H1 (cell line): ENCODE measurements around the gene MCM5. TPM values are rescaled to one million over a fixed set of nuclear protein-coding genes. Genes with fewer than 3 reads are reported as not detected.

Experiments used
- CTCF ChIA-PET: fragments of 300-600 bp; sonication (Branson Sonifier 250); formaldehyde crosslinking; loops from one replicate; lab custom pipeline; 2021; ENCODE audit not compliant: partially characterized antibody; lab: Charles Lee
- POLR2A ChIA-PET: fragments of 300-600 bp; sonication (Branson Sonifier 250); formaldehyde crosslinking; loops from one replicate; lab custom pipeline; 2021; ENCODE audit warnings: inconsistent platforms; ENCODE audit not compliant: partially characterized antibody; lab: Charles Lee
- DNase-seq, 2 experiments: peaks; one replicate each; pipeline versions ENCODE4 v3.0.0 to v3.0.0-alpha.2; 2010 to 2022; ENCODE audit warnings: low spot score in 2 of 2, low read depth in 1 of 2, mixed read lengths in 1 of 2
- FAIRE-seq: peaks from 2 replicates; lab custom pipeline; 2011; peaks lifted over from hg19 to GRCh38; lab: Jason Lieb, UNC
- H2AFZ ChIP-seq: 2 replicates; pipeline ENCODE4 v1.8.1; 2012; ENCODE audit warnings: low read length, inconsistent platforms
- H2AK5ac ChIP-seq: 2 replicates; pipeline ENCODE4 v1.6.1; 2013; ENCODE audit warnings: low read depth, low read length
- H2BK120ac ChIP-seq: replicated peaks from 2 replicates; pipeline ENCODE3; 2013; ENCODE audit warnings: low read depth, low read length, inconsistent platforms
- H2BK12ac ChIP-seq: 2 replicates; pipeline ENCODE4 v1.6.1; 2013; ENCODE audit warnings: low read depth, low read length
- H2BK15ac ChIP-seq: 2 replicates; pipeline ENCODE4 v1.6.1; 2013; ENCODE audit warnings: low read length
- H2BK20ac ChIP-seq: 2 replicates; pipeline ENCODE4 v1.6.1; 2013; ENCODE audit warnings: low read length
- H2BK5ac ChIP-seq: 2 replicates; pipeline ENCODE4 v1.6.1; 2013; ENCODE audit warnings: low read depth, low read length
- H3K14ac ChIP-seq: 2 replicates; pipeline ENCODE4 v1.6.1; 2013; ENCODE audit warnings: inconsistent platforms; ENCODE audit not compliant: insufficient read length
- H3K18ac ChIP-seq: 2 replicates; pipeline ENCODE4 v1.6.1; 2013; ENCODE audit warnings: low read length; ENCODE audit errors: extremely low read depth
- H3K23ac ChIP-seq: 2 replicates; pipeline ENCODE4 v1.6.1; 2013; ENCODE audit warnings: inconsistent platforms; ENCODE audit not compliant: insufficient read length
- H3K23me2 ChIP-seq: 2 replicates; pipeline ENCODE4 v1.6.1; 2013; ENCODE audit warnings: low read depth, low read length
- H3K27ac ChIP-seq: 2 replicates; pipeline ENCODE4 v1.6.1; 2011; ENCODE audit warnings: low read depth, low read length, inconsistent platforms
- H3K27me3 ChIP-seq, 4 experiments: replicated peaks in 1 of 4; 1 replicate in 1 of 4; 2 replicates in 3 of 4; pipeline versions ENCODE4 v1.6.1 to v1.8.1; 2011 to 2013; ENCODE audit warnings: low read length in 3 of 4, mild to moderate bottlenecking in 3 of 4, inconsistent platforms in 2 of 4, mixed read lengths in 2 of 4, moderate library complexity in 1 of 4; ENCODE audit not compliant: control insufficient read depth in 3 of 4, insufficient read depth in 3 of 4; ENCODE audit errors: extremely low read depth in 1 of 4
- H3K36me3 ChIP-seq, 4 experiments: 2 replicates each; pipeline versions ENCODE4 v1.6.1 to v1.8.1; 2011 to 2013; ENCODE audit warnings: mild to moderate bottlenecking in 4 of 4, low read length in 3 of 4, moderate library complexity in 2 of 4, control low read depth in 1 of 4, inconsistent platforms in 1 of 4; ENCODE audit not compliant: insufficient read depth in 4 of 4, control insufficient read depth in 2 of 4
- H3K4ac ChIP-seq: replicated peaks from 2 replicates; pipeline ENCODE3; 2013; ENCODE audit warnings: low read length, low read depth, mixed read lengths, inconsistent platforms; ENCODE audit not compliant: insufficient read length
- H3K4me1 ChIP-seq, 4 experiments: replicated peaks in 1 of 4; 1 replicate in 1 of 4; 2 replicates in 3 of 4; pipeline versions ENCODE4 v1.6.1 to v1.8.1; 2011 to 2013; ENCODE audit warnings: low read length in 3 of 4, inconsistent platforms in 2 of 4, mixed read lengths in 1 of 4; ENCODE audit not compliant: insufficient read depth in 4 of 4, control insufficient read depth in 3 of 4
- H3K4me2 ChIP-seq, 2 experiments: 2 replicates each; pipeline versions ENCODE4 v1.6.1 to v1.8.1; 2011 to 2013; ENCODE audit warnings: low read depth in 2 of 2, low read length in 2 of 2, control low read depth in 1 of 2, inconsistent platforms in 1 of 2, mild to moderate bottlenecking in 1 of 2; ENCODE audit not compliant: insufficient read depth in 1 of 2
- H3K4me3 ChIP-seq, 4 experiments: fragments of 200-600, 300-600 bp in 1 of 4; sonication (generic), shearing (Covaris generic), sonication (Bioruptor Twin) in 1 of 4; 2 replicates each; pipeline versions ENCODE4 v1.5.1 to v1.8.1; 2011 to 2016; ENCODE audit warnings: low read length in 4 of 4, low read depth in 3 of 4, control low read depth in 2 of 4, inconsistent platforms in 2 of 4, mild to moderate bottlenecking in 2 of 4, mixed read lengths in 1 of 4, moderate library complexity in 1 of 4; ENCODE audit not compliant: insufficient read depth in 2 of 4; ENCODE audit errors: extremely low read depth in 1 of 4
- H3K56ac ChIP-seq: replicated peaks from 2 replicates; pipeline ENCODE3; 2013; ENCODE audit warnings: low read depth, mild to moderate bottlenecking, mixed read lengths, low read length, inconsistent platforms; ENCODE audit not compliant: insufficient read length
- H3K79me1 ChIP-seq: 2 replicates; pipeline ENCODE4 v1.6.1; 2013; ENCODE audit warnings: low read depth, low read length, control low read depth
- H3K79me2 ChIP-seq, 2 experiments: 2 replicates each; pipeline versions ENCODE4 v1.6.1 to v1.8.1; 2012 to 2013; ENCODE audit warnings: low read length in 2 of 2, mild to moderate bottlenecking in 2 of 2, inconsistent platforms in 1 of 2; ENCODE audit not compliant: insufficient read depth in 2 of 2, control insufficient read depth in 1 of 2
- H3K9ac ChIP-seq, 4 experiments: replicated peaks in 1 of 4; 1 replicate in 1 of 4; 2 replicates in 3 of 4; pipeline versions ENCODE4 v1.6.1 to v1.8.1; 2011 to 2013; ENCODE audit warnings: low read depth in 3 of 4, low read length in 3 of 4, control low read depth in 2 of 4, mild to moderate bottlenecking in 2 of 4, moderate library complexity in 2 of 4, inconsistent platforms in 1 of 4; ENCODE audit errors: extremely low read depth in 1 of 4
- H3K9me3 ChIP-seq, 2 experiments: 2 replicates each; pipeline versions ENCODE4 v1.6.1 to v1.8.1; 2012 to 2013; ENCODE audit warnings: mild to moderate bottlenecking in 2 of 2, moderate library complexity in 2 of 2, control low read depth in 1 of 2, inconsistent platforms in 1 of 2, low read depth in 1 of 2, low read length in 1 of 2, mixed read lengths in 1 of 2; ENCODE audit not compliant: insufficient read depth in 2 of 2
- H4K20me1 ChIP-seq, 2 experiments: replicated peaks in 1 of 2; 2 replicates each; pipeline versions ENCODE3 to v1.8.1; 2011 to 2013; ENCODE audit warnings: inconsistent platforms in 2 of 2, low read length in 2 of 2, mild to moderate bottlenecking in 1 of 2; ENCODE audit not compliant: insufficient read depth in 2 of 2, control insufficient read depth in 1 of 2
- H4K5ac ChIP-seq: 2 replicates; pipeline ENCODE4 v1.6.1; 2013; ENCODE audit warnings: low read length, low read depth, mixed read lengths, inconsistent platforms; ENCODE audit not compliant: insufficient read length
- H4K8ac ChIP-seq: 2 replicates; pipeline ENCODE4 v1.8.0; 2013; ENCODE audit warnings: mild to moderate bottlenecking, moderate library complexity, low read length, inconsistent platforms; ENCODE audit not compliant: insufficient read depth; ENCODE audit errors: extremely low read depth
- H4K91ac ChIP-seq: replicated peaks from 2 replicates; pipeline ENCODE3; 2013; ENCODE audit warnings: low read length, mixed read lengths, inconsistent platforms; ENCODE audit not compliant: insufficient read length
- ATF2 ChIP-seq: IDR thresholded peaks from 2 replicates; pipeline ENCODE4 v1.6.1; 2012; ENCODE audit warnings: low read length, inconsistent platforms
- BACH1 ChIP-seq: IDR thresholded peaks from 2 replicates; pipeline ENCODE4 v1.6.1; 2012; ENCODE audit warnings: low read length, improper control_type of control experiment
- BRCA1 ChIP-seq: IDR thresholded peaks from 2 replicates; pipeline ENCODE4 v1.6.1; 2012; ENCODE audit warnings: low read depth, low read length, improper control_type of control experiment
- CREB1 ChIP-seq: IDR thresholded peaks from 2 replicates; pipeline ENCODE4 v1.6.1; 2012; ENCODE audit warnings: inconsistent platforms
- FOSL1 ChIP-seq: IDR thresholded peaks from 2 replicates; pipeline ENCODE4 v1.6.1; 2011; ENCODE audit warnings: mild to moderate bottlenecking, low read depth, low read length, moderate library complexity; ENCODE audit not compliant: insufficient read depth
- JUN ChIP-seq: IDR thresholded peaks from 2 replicates; pipeline ENCODE4 v1.6.1; 2011; ENCODE audit warnings: low read depth, mild to moderate bottlenecking, improper control_type of control experiment, low read length
- POLR2A ChIP-seq, 2 experiments: IDR thresholded peaks; 1 replicate in 1 of 2; 2 replicates in 1 of 2; pipeline ENCODE4 v1.6.1; 2011; ENCODE audit warnings: low read depth in 2 of 2, low read length in 2 of 2, mild to moderate bottlenecking in 2 of 2; ENCODE audit errors: control extremely low read depth in 1 of 2
- SAP30 ChIP-seq: fragments of 300-600 bp; sonication (generic); IDR thresholded peaks from 2 replicates; pipeline ENCODE4 v1.7.1; 2012; ENCODE audit warnings: low read length, moderate library complexity, mild to moderate bottlenecking, inconsistent platforms; ENCODE audit not compliant: insufficient read depth, insufficient replicate concordance
- SIN3A ChIP-seq, 2 experiments: IDR thresholded peaks in 1 of 2; conservative IDR thresholded peaks in 1 of 2; 2 replicates each; pipeline ENCODE4 v1.6.1; 2011 to 2012; ENCODE audit warnings: low read length in 2 of 2, improper control_type of control experiment in 1 of 2, low read depth in 1 of 2, mild to moderate bottlenecking in 1 of 2
- SP2 ChIP-seq: IDR thresholded peaks from 2 replicates; pipeline ENCODE4 v1.6.1; 2012; ENCODE audit warnings: mild to moderate bottlenecking, low read length, inconsistent platforms
- TAF1 ChIP-seq: IDR thresholded peaks from 2 replicates; pipeline ENCODE4 v1.6.1; 2011; ENCODE audit warnings: mild to moderate bottlenecking, low read depth, low read length
- TAF7 ChIP-seq: optimal IDR thresholded peaks from 2 replicates; pipeline ENCODE3; 2011; ENCODE audit warnings: low read depth, mild to moderate bottlenecking, inconsistent platforms, low read length, moderate library complexity, borderline replicate concordance
- WGBS, 2 experiments: shearing (Covaris generic) in 1 of 2; methylation state at CpG; one replicate each; pipeline versions ENCODE4 v1.1.6 to v1.1.7; 2013 to 2015; ENCODE audit warnings: low lambda C conversion rate in 2 of 2, mixed read lengths in 2 of 2, inconsistent platforms in 1 of 2, low coverage in 1 of 2, missing lambda C conversion rate in 1 of 2; ENCODE audit not compliant: insufficient replicate concordance in 2 of 2, insufficient coverage in 1 of 2, insufficient read length in 1 of 2; ENCODE audit errors: extremely low coverage in 1 of 2, missing lambda C conversion rate in 1 of 2; 5-methylcytosine and 5-hydroxymethylcytosine counted together
- polyA plus RNA-seq, 7 experiments: library from polyadenylated mRNA; depleted of rRNA in 3 of 7; stranded (reverse) in 5 of 7; unstranded in 2 of 7; fragments of >200 nt in 5 of 7; fragments of 200-250 nt in 2 of 7; gene quantifications; 1 replicate in 5 of 7; 2 replicates in 1 of 7; 4 replicates in 1 of 7; pipeline versions ENCODE4 v1.2.1 to v1.2.3, GENCODE V29; 2011 to 2013; ENCODE audit warnings: missing spikeins in 2 of 7, mixed read lengths in 2 of 7
- total RNA-seq: library from RNA; stranded (reverse); fragmentation: NEBNext Ultra II Directional; extraction: Animal tissue kit (Norgen Biotek cat#: 25700); gene quantifications from 2 replicates; pipeline ENCODE4 v1.2.1, GENCODE V29; 2021

Gene MCM5
- total and polyA plus RNA-seq, 2 of the 8 experiments (the other 6 are each of a cell fraction or from before 2014, with no cell fraction given) = 210 to 305 TPM

DNA sequence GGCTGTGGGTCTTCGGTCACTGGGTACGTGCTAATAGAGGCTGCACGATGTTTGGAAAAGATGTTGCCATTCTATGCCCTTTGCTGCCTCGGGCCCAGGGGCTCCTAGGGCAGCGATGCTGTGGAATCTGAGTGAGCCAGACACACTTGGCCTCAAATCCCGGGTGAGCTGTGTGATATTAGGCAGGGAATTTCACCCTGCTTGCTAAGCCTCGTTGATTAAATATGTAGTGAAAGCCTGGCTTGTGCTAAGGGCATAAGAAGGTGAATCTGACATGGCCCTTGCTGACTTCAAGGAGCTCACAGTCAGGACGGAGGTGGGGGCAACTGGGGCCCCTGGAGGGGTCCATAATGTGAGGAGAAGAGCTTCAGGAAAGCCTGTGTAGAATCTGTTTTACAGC lies 24.4 kb upstream of the MCM5 start:
- Histone ChIP-seq H2BK20ac (peak overlapping the region; percentile 73), H4K20me1 (no peaks in the 10 kb centered on the region), H3K4me2 (no peak overlapping the region), H4K5ac (no peak overlapping the region), H3K23me2 (peaks cover 4% of the 10 kb centered on the region; the same call in 1 of the 2 replicates), H2AK5ac (peak overlapping the region; percentile 14; the same call in 1 of the 2 replicates), H3K56ac (no peak overlapping the region), H3K14ac (no peak overlapping the region), H3K36me3 (no peaks in the 10 kb centered on the region), H2BK5ac (peak overlapping the region; percentile 55; the same call in 1 of the 2 replicates), H3K18ac (0 out of 2 replicates have a peak overlapping the region, but pooled peaks have one; percentile 41), H3K4me3 (no peak overlapping the region), H3K79me1 (no peaks in the 10 kb centered on the region), H3K27ac (no peak overlapping the region), H3K4me1 (peaks cover 17 to 25% (median 22%) of the 10 kb centered on the region in 4 experiments), H2BK120ac (no peak overlapping the region), H3K9ac (0 out of 7 replicates have a peak overlapping the region, but pooled peaks of 1 of the 4 experiments have one; percentile 21), H3K4ac (no peak overlapping the region), H3K23ac (no peak overlapping the region), H3K79me2 (no peaks in the 10 kb centered on the region), H3K9me3 (no peaks in the 10 kb centered on the region), H2BK12ac (peak overlapping the region; percentile 86; the same call in 1 of the 2 replicates), H4K91ac (peak overlapping the region; percentile 57), H3K27me3 (no peaks in the 10 kb centered on the region), H4K8ac (no peak overlapping the region), H2BK15ac (0 out of 2 replicates have a peak overlapping the region, but pooled peaks have one; percentile 47), H2AFZ (peak overlapping the region; percentile 14; the same call in 1 of the 2 replicates)
- ChIA-PET CTCF (interaction anchor here (0.6 to 1.9 kb wide), 8 partner anchors 11 to 309 kb away, joined by 3 to 8 read pairs (median 4); no protein-coding TSS in a partner anchor), POLR2A (interaction anchor here (0.8 to 57.4 kb wide), 5 partner anchors 9 to 190 kb away, joined by 3 to 1995 read pairs (median 5); partner anchors contain the start of gene MCM5)
- DNase-seq = no peak
- 90% methylated on average over 8 of the region's 8 CpGs; no CpG with 5 or more reads in 1 of the 2 experiments for WGBS, 2 experiments
- no peak for FAIRE-seq
- no peak for TF ChIP-seq SAP30
- TF ChIP-seq BACH1 = no peak
- no peak for TF ChIP-seq POLR2A (IDR thresholded peaks at IDR 0.05; ENCODE audit: control extremely low read depth in 1 of 2, low read depth in 2 of 2, low read length in 2 of 2)
- no peak for TF ChIP-seq JUN
- TF ChIP-seq SIN3A (conservative IDR thresholded peaks at IDR 0.05 in 1 of 2, IDR thresholded peaks at IDR 0.05 in 1 of 2; ENCODE audit: low read depth in 1 of 2, low read length in 2 of 2) = no peak
- no peak for TF ChIP-seq TAF1
- no peak for TF ChIP-seq CREB1
- TF ChIP-seq SP2 = no peak
- TF ChIP-seq FOSL1 = no peak
- no peak for TF ChIP-seq TAF7
- no peak for TF ChIP-seq BRCA1
- TF ChIP-seq ATF2 = no peak
